Activated naive CD4-positive, alpha-beta T cell treated with Interleukin-2 at 50 U/mL for 16 hours (primary cell): ENCODE data around the gene NGFR.

Experiments used
- DNase-seq: peaks from one replicate; pipeline ENCODE4 v3.0.0-alpha.2; 2020

The NGFR gene

GRCh38 chr17:49469831-49470810, 25.0 kb upstream of the NGFR start:
- DNase-seq, result no peak

- no peak for DNase-seq
Measured at GRCh38 chr17:49471089-49471683, 23.9 kb upstream of the NGFR start.

GRCh38 chr17:49471769-49472168, 23.3 kb upstream of the NGFR start:
- no peak for DNase-seq

GRCh38 chr17:49472527-49472926, 22.6 kb upstream of the NGFR start:
- DNase-seq, result no peak

GRCh38 chr17:49473900-49474751, 21.0 kb upstream of the NGFR start:
- DNase-seq, result no peak

- no peak for DNase-seq
Measured at GRCh38 chr17:49477709-49478108, 17.4 kb upstream of the NGFR start.

GRCh38 chr17:49480836-49481615, 14.1 kb upstream of the NGFR start:
- DNase-seq, result no peak

- no peak for DNase-seq
Measured at GRCh38 chr17:49482144-49482817, 12.8 kb upstream of the NGFR start.

- no peak for DNase-seq
Measured at GRCh38 chr17:49483599-49484509, 11.2 kb upstream of the NGFR start.

GRCh38 chr17:49484588-49484987, 10.5 kb upstream of the NGFR start:
- no peak for DNase-seq

- DNase-seq, result no peak
Measured at GRCh38 chr17:49486012-49486641, 9.0 kb upstream of the NGFR start.

- DNase-seq, result no peak
Measured at GRCh38 chr17:49487183-49487582, 7.9 kb upstream of the NGFR start.

- no peak for DNase-seq
Measured at GRCh38 chr17:49488612-49489011, 6.5 kb upstream of the NGFR start.

GRCh38 chr17:49489348-49489747, 5.7 kb upstream of the NGFR start:
- no peak for DNase-seq

- DNase-seq, result no peak
Measured at GRCh38 chr17:49490276-49490675, 4.8 kb upstream of the NGFR start.

GRCh38 chr17:49491192-49491769, 3.8 kb upstream of the NGFR start:
- no peak for DNase-seq

- no peak for DNase-seq
Measured at GRCh38 chr17:49494399-49494985, 601 bp upstream of the NGFR start.

GRCh38 chr17:49495842-49496182, 719 bp downstream of the NGFR start:
- DNase-seq, result peak; percentile 3

- peak; percentile 86 for DNase-seq
Measured at GRCh38 chr17:49496183-49496866, 1.2 kb downstream of the NGFR start.
